ENCODE data around the gene EZH1.

Gene EZH1

DNA sequence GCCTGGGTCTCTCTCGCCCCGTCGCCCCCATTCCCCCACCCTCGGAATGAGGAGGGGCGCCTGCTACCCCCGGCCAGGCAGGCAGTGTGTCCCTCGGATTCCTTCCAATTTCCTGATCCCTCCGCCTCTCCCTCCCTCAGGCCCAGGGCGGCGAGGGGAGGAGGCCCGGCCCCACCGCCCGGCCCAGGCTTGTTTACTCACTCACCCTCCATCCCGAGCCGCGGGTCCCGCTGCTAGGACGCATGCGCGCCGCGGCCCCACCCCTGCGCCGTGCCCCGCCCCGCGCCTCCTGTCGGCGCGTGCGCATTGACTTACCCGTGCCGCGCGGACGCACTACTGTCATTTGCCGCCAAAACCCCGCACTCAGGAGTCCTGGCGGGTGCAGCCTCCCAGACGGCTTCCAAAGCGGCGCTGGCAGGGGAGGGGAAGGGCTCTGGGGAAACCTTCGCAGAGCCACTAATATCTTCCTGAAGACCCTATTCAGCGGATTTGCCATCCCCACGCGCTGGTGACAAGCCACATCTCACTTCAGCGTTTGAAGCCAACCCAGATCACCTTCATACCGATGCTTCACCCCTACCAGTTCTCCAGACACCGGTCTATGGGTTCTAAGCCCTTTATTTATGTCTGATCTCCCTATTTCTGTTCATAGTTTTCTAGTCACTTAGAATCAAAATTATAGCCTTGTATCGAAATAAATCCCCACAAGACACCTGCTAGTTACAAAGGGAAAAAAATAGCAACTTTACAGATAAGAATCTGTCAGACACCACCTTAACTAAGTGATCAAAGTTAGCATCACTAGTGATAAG lies at the start of gene EZH1:
TSS of gene EZH1 (minus strand) at position 235 of the 812 bp plus-strand sequence. CDS start 16,099 bp downstream, outside the sequence.
- peaks cover 24% of the 10 kb centered on the region for H3K4me1 ChIP-seq
- H3K4me2 ChIP-seq = peak within 1 kb of the TSS; percentile 91
- no peaks in the 10 kb centered on the region; the same call in 1 of the 2 replicates for H4K20me1 ChIP-seq
- H3K4me3 ChIP-seq = peak within 1 kb of the TSS; percentile 75
- TF ChIP-seq Cebpa-rat (IDR thresholded peaks at IDR 0.05) = no peak
- H3K36me3 ChIP-seq = peaks cover 3% of the 10 kb centered on the region; the same call in 1 of the 2 replicates
- H3K27me3 ChIP-seq = no peaks in the 10 kb centered on the region
- H3K9ac ChIP-seq = peak within 1 kb of the TSS; percentile 81
- peak within 1 kb of the TSS; percentile 69 for H3K27ac ChIP-seq
- H3K9me3 ChIP-seq = no peaks in the 10 kb centered on the region

DNA sequence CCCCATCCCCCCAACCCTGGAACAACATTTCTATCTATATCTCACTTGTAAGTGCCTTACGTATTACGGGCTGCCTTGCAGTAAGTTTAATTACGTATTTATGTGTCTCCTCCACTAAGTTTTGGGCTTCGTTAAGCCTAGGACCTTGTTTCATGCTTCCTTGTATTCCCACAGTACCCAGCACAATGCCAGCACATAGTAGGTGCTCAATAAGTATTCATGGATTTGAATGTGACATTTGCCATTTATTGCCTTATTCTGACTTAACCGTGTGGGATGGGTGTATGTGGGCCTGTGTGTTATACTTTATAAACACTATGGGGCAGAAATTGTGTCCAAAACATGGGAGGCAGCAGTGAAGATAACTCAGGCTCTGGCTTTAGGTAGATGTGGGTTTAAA lies 47.7 kb upstream of the EZH1 start:
- Histone ChIP-seq H3K4me2 (no peak overlapping the region), H3K27ac (no peak overlapping the region), H3K9ac (no peak overlapping the region), H3K36me3 (peaks cover 21% of the 10 kb centered on the region), H3K4me1 (peaks cover 10% of the 10 kb centered on the region), H3K4me3 (no peak overlapping the region), H4K20me1 (no peaks in the 10 kb centered on the region), H3K9me3 (no peaks in the 10 kb centered on the region), H3K27me3 (peaks cover 3% of the 10 kb centered on the region; the same call in 1 of the 2 replicates)
- TF ChIP-seq Cebpa-rat (IDR thresholded peaks at IDR 0.05) = no peak

DNA sequence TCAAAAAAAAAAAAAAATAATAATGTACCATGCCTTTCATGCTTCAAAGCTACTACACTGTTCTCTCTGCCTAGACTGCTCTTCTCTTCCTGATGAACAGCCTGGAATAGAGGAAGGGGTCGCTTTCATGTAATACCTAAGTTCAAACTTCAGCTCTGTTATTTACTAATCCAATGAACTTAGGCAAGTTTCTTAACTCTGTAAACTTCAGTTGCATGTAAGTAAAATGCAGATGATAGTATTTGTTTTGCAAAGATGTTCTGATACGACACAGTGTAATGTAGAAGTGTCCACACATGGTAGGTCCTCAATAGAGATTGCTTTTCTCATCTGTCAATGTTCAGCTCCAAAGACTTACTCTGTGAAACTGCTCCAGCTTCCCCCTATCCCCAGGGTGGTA lies 47.1 kb upstream of the EZH1 start:
- H3K4me1 ChIP-seq = peaks cover 4% of the 10 kb centered on the region
- H3K4me3 ChIP-seq = no peak overlapping the region

DNA sequence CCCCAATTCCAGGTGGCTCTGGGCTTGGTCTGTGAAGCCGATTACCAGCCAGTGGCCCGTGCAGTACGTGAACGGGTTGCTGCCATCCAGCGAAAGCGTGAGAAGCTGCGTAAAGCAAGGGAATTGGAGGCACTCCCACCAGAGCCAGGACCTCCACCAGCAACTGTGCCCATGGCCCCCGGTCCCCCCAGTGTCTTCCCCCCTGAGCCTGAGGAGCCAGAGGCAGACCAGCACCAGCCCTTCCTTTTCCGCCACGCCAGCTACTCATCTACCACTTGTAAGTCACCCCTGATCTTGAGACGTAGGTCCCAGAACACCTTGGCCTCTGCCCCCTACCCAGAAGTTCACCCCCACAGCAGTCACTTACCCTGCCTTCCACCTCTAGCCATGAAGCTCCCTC lies 42.4 kb upstream of the EZH1 start:
- H3K27ac ChIP-seq = no peak overlapping the region
- peaks cover 56% of the 10 kb centered on the region for H3K27me3 ChIP-seq

More for the DNA sequence above, 47.1 kb upstream of the EZH1 start:
- Histone ChIP-seq H4K20me1 (no peaks in the 10 kb centered on the region), H3K4me2 (no peak overlapping the region), H3K27ac (no peak overlapping the region), H3K9ac (no peak overlapping the region), H3K27me3 (peaks cover 9% of the 10 kb centered on the region), H3K36me3 (peaks cover 18% of the 10 kb centered on the region), H3K9me3 (no peaks in the 10 kb centered on the region)
- TF ChIP-seq Cebpa-rat (IDR thresholded peaks at IDR 0.05) = no peak

DNA sequence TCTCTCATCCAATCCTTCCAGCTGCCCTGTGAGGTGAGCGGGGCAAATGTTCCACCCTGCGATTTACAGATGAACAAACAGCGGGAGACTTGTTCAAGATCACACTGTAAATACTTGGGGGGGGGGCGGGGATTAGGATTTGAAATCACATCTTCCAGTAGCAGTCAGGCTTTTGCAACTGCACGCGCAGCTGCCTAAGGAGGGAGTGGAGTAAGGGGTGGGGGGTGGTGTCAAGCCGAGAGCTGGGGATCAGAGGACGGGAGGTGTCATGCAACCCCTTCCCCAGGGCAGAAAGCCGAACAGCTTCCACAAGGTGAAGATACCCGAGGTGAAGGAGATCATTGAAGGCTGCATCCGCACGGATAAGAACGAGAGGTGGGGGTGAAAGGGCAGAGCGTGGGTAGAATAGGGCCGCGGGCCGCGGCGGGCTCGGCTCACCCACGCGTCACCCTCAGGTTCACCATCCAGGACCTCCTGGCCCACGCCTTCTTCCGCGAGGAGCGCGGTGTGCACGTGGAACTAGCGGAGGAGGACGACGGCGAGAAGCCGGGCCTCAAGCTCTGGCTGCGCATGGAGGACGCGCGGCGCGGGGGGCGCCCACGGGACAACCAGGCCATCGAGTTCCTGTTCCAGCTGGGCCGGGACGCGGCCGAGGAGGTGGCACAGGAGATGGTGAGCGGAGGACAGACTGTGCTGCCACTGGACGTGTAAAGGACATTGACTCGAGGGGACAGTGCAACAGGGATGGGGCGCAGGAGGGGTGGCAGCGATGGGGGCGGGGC lies 40.2 kb upstream of the EZH1 start:
- no peak overlapping the region for H3K4me2 ChIP-seq
- TF ChIP-seq Cebpa-rat (IDR thresholded peaks at IDR 0.05) = no peak
- H3K4me3 ChIP-seq = no peak overlapping the region
- peaks cover 5% of the 10 kb centered on the region; the same call in 1 of the 2 replicates for H3K4me1 ChIP-seq
- peaks cover 4% of the 10 kb centered on the region; the same call in 1 of the 2 replicates for H3K9me3 ChIP-seq
- H3K9ac ChIP-seq = no peak overlapping the region
- peaks cover 37% of the 10 kb centered on the region; the same call in 1 of the 2 replicates for H4K20me1 ChIP-seq
- no peak overlapping the region for H3K27ac ChIP-seq
- H3K36me3 ChIP-seq = peaks cover under 1% of the 10 kb centered on the region; the same call in 1 of the 2 replicates
- peaks cover 78% of the 10 kb centered on the region for H3K27me3 ChIP-seq

More for the DNA sequence above, 42.4 kb upstream of the EZH1 start:
- peaks cover 19% of the 10 kb centered on the region; the same call in 1 of the 2 replicates for H4K20me1 ChIP-seq
- H3K4me1 ChIP-seq = no peaks in the 10 kb centered on the region
- no peak for TF ChIP-seq Cebpa-rat (IDR thresholded peaks at IDR 0.05)
- peaks cover 4% of the 10 kb centered on the region; the same call in 1 of the 2 replicates for H3K9me3 ChIP-seq
- no peaks in the 10 kb centered on the region for H3K36me3 ChIP-seq
- H3K9ac ChIP-seq = no peak overlapping the region
- no peak overlapping the region for H3K4me3 ChIP-seq
- no peak overlapping the region for H3K4me2 ChIP-seq

DNA sequence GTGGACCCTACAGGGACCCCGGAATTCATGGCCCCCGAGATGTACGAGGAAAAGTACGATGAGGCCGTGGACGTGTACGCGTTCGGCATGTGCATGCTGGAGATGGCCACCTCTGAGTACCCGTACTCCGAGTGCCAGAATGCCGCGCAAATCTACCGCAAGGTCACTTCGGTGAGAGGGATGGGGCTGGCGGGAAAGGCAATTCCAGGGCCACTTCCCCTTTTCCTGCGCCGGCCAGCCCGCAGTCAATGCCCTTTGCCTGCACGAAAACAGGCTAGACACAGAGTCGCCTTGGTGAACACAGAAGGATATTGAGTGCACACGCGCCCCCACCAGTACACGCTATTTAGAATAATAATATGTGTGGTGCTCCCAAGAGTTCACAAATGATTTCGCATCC lies 39.6 kb upstream of the EZH1 start:
- Histone ChIP-seq H3K36me3 (peaks cover 7% of the 10 kb centered on the region; the same call in 1 of the 2 replicates), H4K20me1 (peaks cover 43% of the 10 kb centered on the region; the same call in 1 of the 2 replicates), H3K4me1 (peaks cover 9% of the 10 kb centered on the region; the same call in 1 of the 2 replicates), H3K9me3 (peaks cover 4% of the 10 kb centered on the region; the same call in 1 of the 2 replicates), H3K27ac (no peak overlapping the region), H3K4me3 (no peak overlapping the region), H3K4me2 (no peak overlapping the region), H3K9ac (no peak overlapping the region), H3K27me3 (peaks cover 84% of the 10 kb centered on the region)
- no peak for TF ChIP-seq Cebpa-rat (IDR thresholded peaks at IDR 0.05)

DNA sequence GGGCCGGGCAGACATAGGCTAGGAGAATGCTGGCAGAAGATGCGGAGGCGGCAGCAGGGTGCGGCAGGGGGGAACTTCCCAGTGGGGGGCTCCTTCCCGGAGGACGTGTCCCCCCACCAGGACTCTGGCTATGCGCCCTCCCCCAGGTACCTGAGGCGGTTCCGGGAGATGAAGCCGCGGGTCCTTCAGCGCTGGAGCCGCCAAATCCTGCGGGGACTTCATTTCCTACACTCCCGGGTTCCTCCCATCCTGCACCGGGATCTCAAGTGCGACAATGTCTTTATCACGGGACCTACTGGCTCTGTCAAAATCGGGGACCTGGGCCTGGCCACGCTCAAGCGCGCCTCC lies 38.9 kb upstream of the EZH1 start:
- Histone ChIP-seq H3K4me3 (no peak overlapping the region), H3K4me1 (peaks cover 9% of the 10 kb centered on the region; the same call in 1 of the 2 replicates), H3K27me3 (peaks cover 91% of the 10 kb centered on the region), H3K9me3 (peaks cover 4% of the 10 kb centered on the region; the same call in 1 of the 2 replicates), H4K20me1 (peaks cover 48% of the 10 kb centered on the region; the same call in 1 of the 2 replicates), H3K4me2 (no peak overlapping the region), H3K27ac (no peak overlapping the region), H3K9ac (no peak overlapping the region), H3K36me3 (peaks cover 13% of the 10 kb centered on the region; the same call in 1 of the 2 replicates)
- TF ChIP-seq Cebpa-rat (IDR thresholded peaks at IDR 0.05) = no peak

DNA sequence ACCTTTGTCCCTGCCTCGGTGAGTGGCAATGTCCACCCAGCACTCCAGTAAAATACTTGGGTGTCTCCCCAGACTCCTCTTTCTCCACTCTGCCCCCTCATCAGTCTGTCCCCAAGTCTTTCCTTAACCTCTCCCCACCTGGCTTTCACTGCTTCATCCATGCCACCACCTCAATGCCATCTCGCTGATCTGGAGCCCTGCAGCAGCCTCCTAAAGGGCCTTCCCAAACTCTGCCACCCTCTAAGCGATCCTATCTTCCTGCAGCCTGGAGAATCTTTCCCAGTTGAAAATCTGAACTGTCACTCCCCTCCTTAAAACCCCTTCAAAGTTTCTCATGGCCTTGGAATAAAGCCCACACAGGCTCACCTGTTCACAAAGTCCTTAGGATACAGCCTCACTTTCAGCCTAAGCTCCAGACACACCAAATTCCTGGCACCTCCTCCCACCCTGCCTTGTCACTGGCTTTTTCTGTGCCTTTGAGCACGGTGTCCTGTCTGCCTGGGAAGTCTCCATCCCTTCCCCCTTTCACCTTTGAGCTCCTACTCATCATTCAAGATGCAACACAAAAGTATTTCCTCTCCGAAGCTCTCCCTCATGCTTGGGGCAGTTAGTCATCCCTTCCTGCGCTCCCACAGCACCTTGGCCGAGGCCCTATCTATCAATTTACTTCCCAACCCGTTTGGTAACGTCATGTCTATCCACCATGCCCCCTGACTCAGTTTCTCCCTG lies 38.4 kb upstream of the EZH1 start:
- Histone ChIP-seq H3K36me3 (peaks cover 19% of the 10 kb centered on the region; the same call in 1 of the 2 replicates), H3K4me1 (peaks cover 9% of the 10 kb centered on the region; the same call in 1 of the 2 replicates), H3K4me3 (no peak overlapping the region), H4K20me1 (peaks cover 48% of the 10 kb centered on the region; the same call in 1 of the 2 replicates), H3K4me2 (no peak overlapping the region), H3K9ac (no peak overlapping the region), H3K9me3 (peaks cover 4% of the 10 kb centered on the region; the same call in 1 of the 2 replicates), H3K27me3 (peaks cover 96% of the 10 kb centered on the region), H3K27ac (no peak overlapping the region)
- TF ChIP-seq Cebpa-rat (IDR thresholded peaks at IDR 0.05) = no peak

Measured in BLaER1 (cell line).